Smooth muscle cell (in vitro differentiated cells): Measurements from ENCODE around the gene SULT2B1. TPM values are rescaled to one million over a fixed set of nuclear protein-coding genes. Genes with fewer than 3 reads are reported as not detected.
A peak's percentile ranks its signal among the peaks of the same experiment; 100 is the strongest.

Source experiments
- DNase-seq: peaks from one replicate; lab custom pipeline; 2025; ENCODE audit not compliant: unreplicated experiment; lab: John Stamatoyannopoulos, UW
- H2AFZ ChIP-seq: fragments of 200-600 bp; sonication (generic); 2 replicates; pipeline ENCODE4 v1.6.0; 2016; ENCODE audit warnings: antibody characterized with exemption, low read depth, mild to moderate bottlenecking
- H3F3A ChIP-seq: fragments of 200-600 bp; sonication (generic); 2 replicates; pipeline ENCODE4 v1.6.0; 2017; ENCODE audit warnings: antibody characterized with exemption, low read depth
- H3K27ac ChIP-seq: fragments of 200-600 bp; sonication (generic); 2 replicates; pipeline ENCODE4 v1.5.1; 2016; ENCODE audit warnings: low read depth, mild to moderate bottlenecking
- H3K27me3 ChIP-seq: fragments of 200-600 bp; sonication (generic); 2 replicates; pipeline ENCODE4 v1.6.1; 2016; ENCODE audit warnings: low read depth, mild to moderate bottlenecking
- H3K36me3 ChIP-seq: fragments of 200-600 bp; sonication (generic); 2 replicates; pipeline ENCODE4 v1.5.1; 2016; ENCODE audit warnings: low read depth
- H3K4me1 ChIP-seq: fragments of 200-600 bp; sonication (generic); 2 replicates; pipeline ENCODE4 v1.5.1; 2016; ENCODE audit warnings: low read depth
- H3K4me2 ChIP-seq: fragments of 200-600 bp; sonication (generic); 2 replicates; pipeline ENCODE4 v1.6.0; 2016; ENCODE audit warnings: mild to moderate bottlenecking
- H3K4me3 ChIP-seq: fragments of 200-600 bp; sonication (generic); 2 replicates; pipeline ENCODE4 v1.5.1; 2016; ENCODE audit warnings: mild to moderate bottlenecking
- H3K79me2 ChIP-seq: fragments of 200-600 bp; sonication (generic); 2 replicates; pipeline ENCODE4 v1.6.0; 2016; ENCODE audit warnings: low read depth, mild to moderate bottlenecking
- H3K9ac ChIP-seq: fragments of 200-600 bp; sonication (generic); 2 replicates; pipeline ENCODE4 v1.6.0; 2016; ENCODE audit warnings: low read depth
- H3K9me3 ChIP-seq: fragments of 200-600 bp; sonication (generic); replicated peaks from 2 replicates; pipeline ENCODE4 v1.5.1; 2016; ENCODE audit warnings: low read depth
- H4K20me1 ChIP-seq: fragments of 200-600 bp; sonication (generic); 2 replicates; pipeline ENCODE4 v1.6.0; 2016; ENCODE audit warnings: low read depth
- WGBS: methylation state at CpG from one replicate; pipeline ENCODE4 v1.1.7; 2016; ENCODE audit warnings: low lambda C conversion rate; 5-methylcytosine and 5-hydroxymethylcytosine counted together
- polyA plus RNA-seq: library from polyadenylated mRNA; unstranded; fragments of >200 nt; fragmentation: Nextera tagmentation; extraction: Ambion mirVana; gene quantifications from 2 replicates; pipeline ENCODE4 v1.2.1, GENCODE V29; 2016
- total RNA-seq: library from RNA; depleted of rRNA; stranded (reverse); fragments of >200 nt; gene quantifications from 2 replicates; pipeline ENCODE4 v1.2.3, GENCODE V29; 2014
- TF ChIP-seq, protein P1 (sequence below): fragments of 200-600 bp; sonication (generic); IDR thresholded peaks from 2 replicates; pipeline ENCODE4 v1.5.1; 2017; ENCODE audit warnings: borderline replicate concordance, mild to moderate bottlenecking, antibody characterized with exemption; ENCODE audit not compliant: insufficient read depth, poor library complexity, severe bottlenecking

The SULT2B1 gene
- total and polyA plus RNA-seq, 2 experiments from 2014 or later = 1.7 to 2.3 TPM

DNA sequence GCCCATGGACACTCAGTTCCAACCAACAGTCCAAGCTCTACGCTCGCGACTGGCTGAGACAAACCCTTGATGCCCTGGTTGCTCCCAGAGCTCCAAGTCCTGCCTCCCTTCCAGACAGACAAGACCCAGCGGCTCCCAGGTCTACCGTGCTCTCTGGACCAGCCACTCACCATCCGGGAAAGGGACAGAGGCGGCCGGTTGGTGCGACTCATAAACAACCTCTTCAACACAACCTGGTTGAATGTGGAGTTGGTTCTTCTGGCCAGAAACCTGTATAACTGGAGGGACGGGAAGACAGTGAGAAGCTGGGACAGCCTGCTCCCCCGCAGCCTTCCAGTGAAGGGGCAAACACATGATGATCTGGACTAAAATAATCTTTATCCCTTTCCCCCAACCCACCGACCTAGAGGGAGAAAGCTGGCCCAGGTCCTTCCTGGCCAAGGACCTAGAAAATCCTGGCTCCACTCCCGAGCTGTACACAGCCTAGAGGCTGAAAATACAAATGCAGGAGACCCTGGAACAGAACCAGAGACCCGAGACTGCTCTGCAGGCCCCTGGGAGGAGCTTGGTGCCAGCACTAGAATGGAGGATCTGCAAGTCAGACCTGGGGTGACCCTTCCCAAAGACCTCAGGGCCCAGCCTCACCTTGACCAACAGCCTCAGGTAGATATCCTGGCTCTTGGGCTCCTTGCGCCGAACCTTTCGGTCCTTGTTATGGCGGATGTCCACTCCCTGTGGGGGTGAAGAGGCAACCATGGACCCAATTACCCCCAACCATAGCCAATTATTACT lies 65.4 kb downstream of the SULT2B1 start:
- H3K36me3 ChIP-seq = peaks cover 3% of the 10 kb centered on the region
- H2AFZ ChIP-seq = no peak overlapping the region
- DNase-seq = no peak
- H3K27ac ChIP-seq = peak overlapping the region; percentile 79
- H3K27me3 ChIP-seq = no peaks in the 10 kb centered on the region
- H3F3A ChIP-seq = peaks cover 21% of the 10 kb centered on the region
- WGBS = 85% methylated on average over 18 of the region's 18 CpGs
- peaks cover 27% of the 10 kb centered on the region for H3K79me2 ChIP-seq
- H3K4me3 ChIP-seq = peak overlapping the region; percentile 93
- no peaks in the 10 kb centered on the region for H3K9me3 ChIP-seq
- TF ChIP-seq, protein P1, sequence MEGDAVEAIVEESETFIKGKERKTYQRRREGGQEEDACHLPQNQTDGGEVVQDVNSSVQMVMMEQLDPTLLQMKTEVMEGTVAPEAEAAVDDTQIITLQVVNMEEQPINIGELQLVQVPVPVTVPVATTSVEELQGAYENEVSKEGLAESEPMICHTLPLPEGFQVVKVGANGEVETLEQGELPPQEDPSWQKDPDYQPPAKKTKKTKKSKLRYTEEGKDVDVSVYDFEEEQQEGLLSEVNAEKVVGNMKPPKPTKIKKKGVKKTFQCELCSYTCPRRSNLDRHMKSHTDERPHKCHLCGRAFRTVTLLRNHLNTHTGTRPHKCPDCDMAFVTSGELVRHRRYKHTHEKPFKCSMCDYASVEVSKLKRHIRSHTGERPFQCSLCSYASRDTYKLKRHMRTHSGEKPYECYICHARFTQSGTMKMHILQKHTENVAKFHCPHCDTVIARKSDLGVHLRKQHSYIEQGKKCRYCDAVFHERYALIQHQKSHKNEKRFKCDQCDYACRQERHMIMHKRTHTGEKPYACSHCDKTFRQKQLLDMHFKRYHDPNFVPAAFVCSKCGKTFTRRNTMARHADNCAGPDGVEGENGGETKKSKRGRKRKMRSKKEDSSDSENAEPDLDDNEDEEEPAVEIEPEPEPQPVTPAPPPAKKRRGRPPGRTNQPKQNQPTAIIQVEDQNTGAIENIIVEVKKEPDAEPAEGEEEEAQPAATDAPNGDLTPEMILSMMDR = no peak
- peak overlapping the region; percentile 97 for H3K9ac ChIP-seq
- peaks cover 41% of the 10 kb centered on the region for H4K20me1 ChIP-seq
- H3K4me1 ChIP-seq = peaks cover 21% of the 10 kb centered on the region
- H3K4me2 ChIP-seq = peak overlapping the region; percentile 91

DNA sequence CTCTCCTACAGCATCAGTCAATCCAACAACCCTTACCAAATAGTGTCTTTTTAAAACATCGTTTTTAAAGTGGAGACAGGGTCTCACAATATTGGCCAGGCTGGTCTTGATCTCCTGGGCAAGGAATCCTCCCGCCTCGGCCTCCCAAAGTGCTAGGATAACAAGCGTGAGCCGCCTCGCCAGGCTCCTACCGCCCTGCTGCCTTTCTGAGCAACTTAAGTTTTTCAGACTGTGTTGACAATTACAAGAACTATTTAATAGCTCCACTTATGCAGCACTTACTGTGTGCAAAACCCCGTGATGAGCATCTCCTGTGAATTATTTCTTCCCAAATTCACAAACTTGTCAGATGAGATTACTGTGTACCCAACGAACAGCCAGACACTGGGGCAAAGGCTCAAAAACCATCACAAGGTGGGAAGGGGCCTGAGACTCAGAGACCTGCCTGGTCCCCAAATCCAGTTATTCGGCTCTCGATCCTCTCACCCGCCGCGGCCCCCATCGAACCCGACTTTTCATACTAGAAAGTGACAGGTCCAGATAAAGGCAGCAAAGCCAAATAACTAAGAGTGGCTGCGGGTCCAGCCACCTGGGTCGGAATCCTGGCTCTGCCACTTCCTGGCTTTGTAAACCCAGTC lies 66.4 kb downstream of the SULT2B1 start:
- peak overlapping the region; percentile 93 for H3K4me3 ChIP-seq
- TF ChIP-seq, protein P1 = no peak
- peaks cover 41% of the 10 kb centered on the region for H4K20me1 ChIP-seq
- peaks cover 27% of the 10 kb centered on the region for H3K79me2 ChIP-seq
- H3K36me3 ChIP-seq = peaks cover 3% of the 10 kb centered on the region
- H2AFZ ChIP-seq = no peak overlapping the region
- H3K27ac ChIP-seq = peak overlapping the region; percentile 79
- no peaks in the 10 kb centered on the region for H3K27me3 ChIP-seq
- WGBS = 1% methylated on average over 18 of the region's 18 CpGs
- H3K9ac ChIP-seq = peak overlapping the region; percentile 97
- peak overlapping the region; percentile 91 for H3K4me2 ChIP-seq
- H3K9me3 ChIP-seq = no peaks in the 10 kb centered on the region
- H3F3A ChIP-seq = peaks cover 21% of the 10 kb centered on the region
- peaks cover 24% of the 10 kb centered on the region for H3K4me1 ChIP-seq
- DNase-seq = no peak

DNA sequence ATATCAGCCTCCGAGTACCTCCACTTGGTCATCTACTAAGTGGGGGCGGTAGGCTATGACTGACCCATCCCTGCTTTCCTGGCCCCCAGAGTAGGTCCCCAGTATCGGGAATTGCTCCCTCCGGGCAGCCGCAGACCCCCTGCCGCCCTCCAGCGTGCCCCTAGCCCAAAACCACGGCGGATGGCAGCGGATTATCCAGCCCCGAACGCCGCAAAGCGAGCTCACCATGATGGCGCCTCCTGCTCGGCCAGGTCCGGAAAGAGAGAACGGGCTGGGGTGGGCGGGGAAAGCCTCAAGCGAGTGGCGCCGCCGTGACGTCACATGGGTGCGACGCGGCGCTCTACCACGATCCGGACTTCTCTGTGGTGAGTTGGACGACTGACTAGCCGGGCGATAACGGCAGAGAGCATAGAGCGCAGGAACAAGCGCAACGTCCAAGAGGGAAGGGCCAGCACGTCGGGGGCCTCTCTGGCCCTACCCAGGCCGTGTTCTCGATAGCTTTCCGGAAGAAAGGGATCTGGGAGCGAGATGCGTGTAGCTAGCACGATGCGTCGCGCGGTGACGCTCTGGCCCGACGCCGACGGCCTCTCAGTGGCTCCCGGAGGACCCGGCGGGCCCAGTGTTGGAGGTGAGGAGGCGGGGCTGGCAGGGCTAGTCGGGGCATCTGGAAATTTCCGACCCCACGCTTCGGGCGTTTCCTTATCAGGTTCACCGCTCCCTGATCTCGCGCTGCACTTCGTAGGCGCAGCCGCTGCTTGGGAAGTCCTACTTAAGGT lies 67.1 kb downstream of the SULT2B1 start, which contains the start of the genes RPL18 and SPHK2:
Gene RPL18, minus strand, starts transcription at position 263 of the 776 bp plus-strand sequence. Its CDS starts 35 bp downstream, at position 228.
Gene SPHK2, plus strand, starts transcription at position 591 of the 776 bp plus-strand sequence. CDS start 1,009 bp downstream, outside the sequence.
- TF ChIP-seq, protein P1 = no peak
- peaks cover 27% of the 10 kb centered on the region for H3K79me2 ChIP-seq

More for the DNA sequence above, 67.1 kb downstream of the SULT2B1 start, which contains the start of the genes RPL18 and SPHK2:
- DNase-seq = peak; percentile 92
- Histone ChIP-seq H2AFZ (peak within 1 kb of the TSS; percentile 78), H3K9me3 (no peaks in the 10 kb centered on the region), H3K36me3 (peaks cover 3% of the 10 kb centered on the region), H3K4me2 (peak within 1 kb of the TSS; percentile 91), H3K9ac (peak within 1 kb of the TSS; percentile 97), H3K27me3 (no peaks in the 10 kb centered on the region), H3K4me3 (peak within 1 kb of the TSS; percentile 93), H3K4me1 (peaks cover 28% of the 10 kb centered on the region), H3K27ac (peak within 1 kb of the TSS; percentile 79), H3F3A (peaks cover 21% of the 10 kb centered on the region), H4K20me1 (peaks cover 41% of the 10 kb centered on the region)
- WGBS = 1% methylated on average over 62 of the region's 69 CpGs
